Measurements from ENCODE around the gene NRIP1. TPM values are rescaled to one million over a fixed set of nuclear protein-coding genes. Genes with fewer than 3 reads are reported as not detected.

NRIP1 gene
- total RNA-seq, 1 experiment from 2014 or later = 29.6 TPM

GRCh38 chr21:15050568-15051377 lies 14.0 kb downstream of the NRIP1 start (continued):
- TF ChIP-seq CTCF (IDR thresholded peaks at IDR 0.05 in 2 of 3, conservative IDR thresholded peaks at IDR 0.05 in 1 of 3; ENCODE audit: borderline replicate concordance in 1 of 3, insufficient read depth in 1 of 3, low read depth in 2 of 3, low read length in 2 of 3) = no peak
- TF ChIP-seq CEBPB (IDR thresholded peaks at IDR 0.05; ENCODE audit: low read depth) = no peak
- no peak for TF ChIP-seq JUND (IDR thresholded peaks at IDR 0.05)
- no peak for TF ChIP-seq ZBTB33 (IDR thresholded peaks at IDR 0.05; ENCODE audit: extremely low read depth, insufficient replicate concordance, low read length)
- no peak for TF ChIP-seq SIN3A (IDR thresholded peaks at IDR 0.05; ENCODE audit: low read depth)
- TF ChIP-seq ATF3 (IDR thresholded peaks at IDR 0.05) = no peak
- TF ChIP-seq MAX (IDR thresholded peaks at IDR 0.05) = no peak
- TF ChIP-seq ELF1 (IDR thresholded peaks at IDR 0.05; ENCODE audit: borderline replicate concordance, low read depth) = no peak

- peaks cover 98% of the 10 kb centered on the region for H3K79me2 ChIP-seq (ENCODE audit: insufficient read depth, low read length)
- peaks cover 2 to 13% of the 10 kb centered on the region in 2 experiments; a peak in 1 of 4 replicates for H3K9me3 ChIP-seq (ENCODE audit: control insufficient read depth in 1 of 2, insufficient read depth in 1 of 2, low read depth in 1 of 2, low read length in 2 of 2)
- H2AFZ ChIP-seq (ENCODE audit: low read depth, low read length, poor library complexity, severe bottlenecking) = no peak overlapping the region
- H3K4me3 ChIP-seq (replicated peaks in 1 of 2; ENCODE audit: low read depth in 1 of 2, low read length in 2 of 2) = no peak overlapping the region
- H3K4me2 ChIP-seq (ENCODE audit: low read length) = no peak overlapping the region
- H4K20me1 ChIP-seq (ENCODE audit: insufficient read depth) = no peaks in the 10 kb centered on the region
- ChIA-PET POLR2A (no interaction called here), CTCF (no interaction called here), RAD21 (ENCODE audit: low non-redundant PET in 1 of 2, low total read pairs in 2 of 2, uncharacterized antibody in 2 of 2, unreplicated experiment in 2 of 2) (no interaction called here)
- H3K27ac ChIP-seq (ENCODE audit: low read depth, low read length) = no peak overlapping the region
- H3K27me3 ChIP-seq (ENCODE audit: insufficient read depth, low read length) = no peaks in the 10 kb centered on the region
- intact Hi-C loops (cut with micrococcal nuclease) = no loop called here
- no peak for DNase-seq (ENCODE audit: low read depth, low spot score)
- H3K36me3 ChIP-seq (ENCODE audit: control insufficient read depth in 1 of 2, insufficient read depth in 2 of 2, low read length in 2 of 2) = peaks cover 0 to 10% of the 10 kb centered on the region in 2 experiments; a peak in 3 of 4 replicates
- no TSS peak for BruUV-seq (replicated peaks)
- H3K9me2 ChIP-seq (ENCODE audit: insufficient read depth) = no peaks in the 10 kb centered on the region
- no peak overlapping the region for H3K9ac ChIP-seq (ENCODE audit: low read length)
- ATAC-seq = no peak
- H3K4me1 ChIP-seq (ENCODE audit: control insufficient read depth in 1 of 2, insufficient read depth in 2 of 2, low read length in 2 of 2) = no peaks in the 10 kb centered on the region
- TF ChIP-seq ZBTB33 (IDR thresholded peaks at IDR 0.05; ENCODE audit: extremely low read depth, insufficient replicate concordance, low read length) = no peak
- TF ChIP-seq EZH2 (IDR thresholded peaks at IDR 0.05) = no peak
- TF ChIP-seq REST (IDR thresholded peaks at IDR 0.05; ENCODE audit: low read depth) = no peak
- no peak for TF ChIP-seq RAD21 (IDR thresholded peaks at IDR 0.05; ENCODE audit: low read depth)
- no peak for TF ChIP-seq JUND (IDR thresholded peaks at IDR 0.05)
Measured at GRCh38 chr21:15045017-15045416, 19.8 kb downstream of the NRIP1 start.

Data from HCT116 (cell line).